Gastroesophageal sphincter (tissue), 4 donors: ENCODE results near the gene UST. TPM values are rescaled to one million over a fixed set of nuclear protein-coding genes. Genes with fewer than 3 reads are reported as not detected.

Experiments used
- ATAC-seq: fragments of 150-250 bp; one replicate; pipeline ENCODE4 v1.9.1; 2016; ENCODE audit warnings: mild to moderate bottlenecking, moderate library complexity
- H3K27ac ChIP-seq, 4 donors: fragments of 200-600 bp; sonication (generic) in 3 of 4; 1 replicate in 3 of 4; 2 replicates in 1 of 4; pipeline ENCODE4 v1.5.1; 2016 to 2019
- H3K27me3 ChIP-seq: fragments of 200-600 bp; sonication (generic); one replicate; pipeline ENCODE4 v1.5.1; 2019
- H3K36me3 ChIP-seq, 2 donors: fragments of 200-600 bp; sonication (generic); one replicate each; pipeline ENCODE4 v1.5.1; 2019; ENCODE audit warnings: control low read depth in 1 of 2
- H3K4me1 ChIP-seq, 3 donors: fragments of 200-600 bp; sonication (generic); 1 replicate in 2 of 3; 2 replicates in 1 of 3; pipeline ENCODE4 v1.5.1; 2016 to 2019; ENCODE audit warnings: control low read depth in 2 of 3
- H3K4me3 ChIP-seq, 2 donors: fragments of 200-600 bp; sonication (generic); one replicate each; pipeline ENCODE4 v1.5.1; 2019; ENCODE audit warnings: mild to moderate bottlenecking in 1 of 2, moderate library complexity in 1 of 2
- H3K9me3 ChIP-seq, 3 donors: fragments of 200-600 bp; sonication (generic); one replicate each; pipeline ENCODE4 v1.5.1; 2017 to 2019; ENCODE audit warnings: control low read depth in 2 of 3
- EP300 ChIP-seq: sonication (generic); formaldehyde crosslinking; IDR thresholded peaks from one replicate; pipeline ENCODE4 v1.6.1; 2017; ENCODE audit warnings: antibody characterized with exemption, mild to moderate bottlenecking
- POLR2A ChIP-seq, 2 donors: fragments of 450-650 bp; IDR thresholded peaks; one replicate each; pipeline ENCODE4 v1.6.1; 2017; ENCODE audit warnings: antibody characterized with exemption in 2 of 2, mild to moderate bottlenecking in 2 of 2, moderate library complexity in 1 of 2
- POLR2AphosphoS5 ChIP-seq: sonication (generic); formaldehyde crosslinking; IDR thresholded peaks from one replicate; pipeline ENCODE4 v1.6.1; 2017; ENCODE audit warnings: antibody characterized with exemption
- WGBS, 2 donors: methylation state at CpG; one replicate each; pipeline ENCODE4 v1.1.5; 2018; ENCODE audit warnings: low coverage in 1 of 2; 5-methylcytosine and 5-hydroxymethylcytosine counted together
- total RNA-seq, 4 donors: library from RNA; depleted of rRNA; stranded (reverse); fragments of >200 nt; gene quantifications; one replicate each; pipeline ENCODE4 v1.1.0, GENCODE V29; 2016
- TF ChIP-seq, protein P1 (sequence below), 4 experiments: fragments of 200-600 bp in 2 of 4; fragments of 450-650 bp in 2 of 4; sonication (generic) in 1 of 4; IDR thresholded peaks; one replicate each; pipeline ENCODE4 v1.5.1; 2017 to 2019; ENCODE audit warnings: antibody characterized with exemption in 4 of 4, mild to moderate bottlenecking in 2 of 4, moderate library complexity in 2 of 4

The UST gene
- total RNA-seq, 4 donors from 2014 or later = 17.4 to 48.1 (median 32.4) TPM

DNA sequence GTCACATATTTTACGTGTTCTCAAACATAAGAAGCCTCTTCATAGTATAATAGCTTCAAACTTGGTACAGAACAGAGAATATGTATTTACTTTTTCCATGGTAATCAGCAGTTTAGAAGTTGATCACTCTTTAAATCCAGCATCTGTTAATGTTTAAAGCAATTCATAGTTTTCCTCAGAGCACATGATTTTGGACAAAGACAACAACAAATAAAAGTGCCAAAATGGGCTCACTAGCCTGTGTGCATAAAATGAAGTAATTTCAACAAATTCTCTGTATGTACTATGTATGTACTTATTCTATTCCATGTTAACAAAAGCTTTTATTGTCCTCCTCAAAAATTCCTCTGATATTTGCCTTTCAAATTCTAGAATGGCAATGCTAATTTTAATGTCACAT, 38.1 kb upstream of the UST start:
- TF ChIP-seq POLR2AphosphoS5 (no peak), POLR2A (IDR thresholded peaks at IDR 0.05) (no peak), EP300 (no peak)
- TF ChIP-seq, protein P1, sequence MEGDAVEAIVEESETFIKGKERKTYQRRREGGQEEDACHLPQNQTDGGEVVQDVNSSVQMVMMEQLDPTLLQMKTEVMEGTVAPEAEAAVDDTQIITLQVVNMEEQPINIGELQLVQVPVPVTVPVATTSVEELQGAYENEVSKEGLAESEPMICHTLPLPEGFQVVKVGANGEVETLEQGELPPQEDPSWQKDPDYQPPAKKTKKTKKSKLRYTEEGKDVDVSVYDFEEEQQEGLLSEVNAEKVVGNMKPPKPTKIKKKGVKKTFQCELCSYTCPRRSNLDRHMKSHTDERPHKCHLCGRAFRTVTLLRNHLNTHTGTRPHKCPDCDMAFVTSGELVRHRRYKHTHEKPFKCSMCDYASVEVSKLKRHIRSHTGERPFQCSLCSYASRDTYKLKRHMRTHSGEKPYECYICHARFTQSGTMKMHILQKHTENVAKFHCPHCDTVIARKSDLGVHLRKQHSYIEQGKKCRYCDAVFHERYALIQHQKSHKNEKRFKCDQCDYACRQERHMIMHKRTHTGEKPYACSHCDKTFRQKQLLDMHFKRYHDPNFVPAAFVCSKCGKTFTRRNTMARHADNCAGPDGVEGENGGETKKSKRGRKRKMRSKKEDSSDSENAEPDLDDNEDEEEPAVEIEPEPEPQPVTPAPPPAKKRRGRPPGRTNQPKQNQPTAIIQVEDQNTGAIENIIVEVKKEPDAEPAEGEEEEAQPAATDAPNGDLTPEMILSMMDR (IDR thresholded peaks at IDR 0.05) = no peak
- ATAC-seq = no peak
- H3K27me3 ChIP-seq = no peaks in the 10 kb centered on the region

GRCh38 chr6:148709577-148709976, 37.3 kb upstream of the UST start:
- H3K36me3 ChIP-seq = no peaks in the 10 kb centered on the region
- no peak overlapping the region for H3K4me3 ChIP-seq
- no peaks in the 10 kb centered on the region for H3K27me3 ChIP-seq
- TF ChIP-seq POLR2AphosphoS5 = no peak
- TF ChIP-seq, protein P1 (IDR thresholded peaks at IDR 0.05) = no peak
- TF ChIP-seq POLR2A (IDR thresholded peaks at IDR 0.05) = no peak
- TF ChIP-seq EP300 = no peak
- H3K9me3 ChIP-seq = peaks cover 0 to 9% (median 0%) of the 10 kb centered on the region in 3 donors
- H3K27ac ChIP-seq = no peak overlapping the region
- WGBS, 2 donors = 13 to 17% methylated on average over 1 of the region's 1 CpG
- peaks cover 0 to 9% (median 0%) of the 10 kb centered on the region in 3 donors for H3K4me1 ChIP-seq
- ATAC-seq = no peak

More for the DNA sequence above, 38.1 kb upstream of the UST start:
- 50 to 89% methylated on average over 1 of the region's 1 CpG for WGBS, 2 donors
- Histone ChIP-seq H3K36me3 (no peaks in the 10 kb centered on the region), H3K4me1 (peaks cover 0 to 9% (median 0%) of the 10 kb centered on the region in 3 donors), H3K27ac (no peak overlapping the region), H3K9me3 (peaks cover 0 to 9% (median 0%) of the 10 kb centered on the region in 3 donors), H3K4me3 (no peak overlapping the region)

DNA sequence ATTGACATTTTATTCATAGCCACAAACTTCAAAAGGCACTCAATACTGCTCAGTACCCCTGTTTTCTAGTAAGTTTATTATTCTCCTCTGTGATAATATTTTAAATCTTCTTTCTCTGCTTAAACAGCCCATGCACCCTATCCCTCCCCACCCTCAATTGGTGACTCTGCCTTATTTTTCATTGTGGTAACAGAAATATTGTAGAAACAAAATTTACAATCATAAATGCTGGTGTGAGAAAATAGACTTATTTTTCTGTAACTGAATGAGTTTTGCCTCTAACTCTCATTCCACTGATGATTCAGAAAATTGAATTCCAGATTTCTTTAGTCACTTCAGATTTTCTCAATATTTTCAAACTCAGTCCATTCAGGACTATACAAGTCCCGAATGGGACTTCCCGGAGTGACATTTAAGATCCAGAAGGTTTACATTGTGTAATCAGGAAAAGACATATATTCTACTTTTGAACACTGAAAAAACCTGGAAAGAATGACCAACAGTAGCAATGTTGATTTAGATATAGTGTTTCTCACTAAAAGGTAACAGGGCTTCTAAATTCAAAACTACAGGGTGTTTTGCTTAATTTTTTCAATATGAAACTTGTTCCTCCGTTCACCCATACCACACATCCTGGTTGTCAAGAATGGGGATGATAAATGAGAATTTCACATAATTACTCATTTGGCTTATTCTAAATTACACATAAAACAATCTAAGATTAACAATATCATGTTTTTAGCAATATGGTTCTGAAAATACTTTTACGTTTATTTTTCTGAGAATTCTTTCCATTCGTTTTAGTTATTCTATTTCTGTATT, 34.8 kb upstream of the UST start:
- H3K9me3 ChIP-seq = peaks cover 0 to 9% (median 0%) of the 10 kb centered on the region in 3 donors
- H3K27ac ChIP-seq = no peak overlapping the region
- no peaks in the 10 kb centered on the region for H3K27me3 ChIP-seq
- 64 to 68% methylated on average over 5 of the region's 5 CpGs for WGBS, 2 donors
- H3K4me1 ChIP-seq = peaks cover 0 to 9% (median 0%) of the 10 kb centered on the region in 3 donors
- no peaks in the 10 kb centered on the region for H3K36me3 ChIP-seq
- H3K4me3 ChIP-seq = no peak overlapping the region
- ATAC-seq = no peak
- TF ChIP-seq POLR2A (IDR thresholded peaks at IDR 0.05) (no peak), EP300 (no peak), POLR2AphosphoS5 (no peak)
- TF ChIP-seq, protein P1 (IDR thresholded peaks at IDR 0.05) = no peak

DNA sequence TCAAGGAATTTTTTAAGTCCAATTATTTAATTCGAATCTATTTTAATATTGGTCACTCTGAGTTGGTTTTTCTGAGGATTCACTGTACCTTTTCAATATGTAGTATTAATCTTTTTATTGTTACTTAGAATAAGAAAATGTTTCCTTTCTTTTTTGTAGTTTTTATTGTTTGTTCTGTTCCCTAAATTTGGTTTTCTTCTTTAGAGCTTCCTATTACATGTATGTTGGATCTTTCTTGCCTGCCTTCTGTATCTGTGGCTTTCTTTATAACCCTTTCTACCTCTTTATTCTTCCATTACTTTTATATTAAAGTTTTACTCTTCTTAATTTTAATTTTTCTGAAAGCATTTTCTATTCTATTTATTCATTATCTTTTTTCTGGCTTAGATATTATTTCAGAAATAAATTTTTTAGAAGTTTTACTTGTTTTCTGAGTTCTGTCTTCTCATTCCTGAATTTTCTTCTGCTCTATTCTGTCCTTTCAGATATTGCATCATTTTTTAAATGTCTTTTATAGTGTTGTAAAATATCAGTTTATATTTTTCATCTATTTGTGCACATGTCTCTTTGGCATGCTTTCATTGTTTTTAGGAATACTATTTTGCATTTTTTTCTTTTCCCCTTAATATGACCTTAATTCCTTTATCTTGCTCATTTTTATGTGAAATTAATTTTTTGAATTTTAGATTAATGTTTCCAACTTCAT, 33.6 kb upstream of the UST start:
- TF ChIP-seq, protein P1 (IDR thresholded peaks at IDR 0.05) = no peak
- no peak for TF ChIP-seq EP300
- no peak for TF ChIP-seq POLR2AphosphoS5
- no peak for TF ChIP-seq POLR2A (IDR thresholded peaks at IDR 0.05)
- Histone ChIP-seq H3K9me3 (peaks cover 0 to 9% (median 0%) of the 10 kb centered on the region in 3 donors), H3K27ac (no peak overlapping the region), H3K36me3 (no peaks in the 10 kb centered on the region), H3K4me3 (no peak overlapping the region), H3K4me1 (peaks cover 0 to 9% (median 0%) of the 10 kb centered on the region in 3 donors), H3K27me3 (no peaks in the 10 kb centered on the region)
- ATAC-seq = no peak
- 77 to 100% methylated on average over 1 of the region's 1 CpG for WGBS, 2 donors
